SIG-M5 treated with dmso at 0.1 percent for 504 hours (cell line): ENCODE measurements around the gene RTKN2.
"Not testable (repeated sequence)": the region's sequence is repeated elsewhere in the genome, so short reads cannot be mapped to it uniquely, and the experiment has no call there.

Source experiments
- DNase-seq: peaks from one replicate; lab custom pipeline; 2025; ENCODE audit not compliant: unreplicated experiment; lab: John Stamatoyannopoulos, UW

RTKN2 gene

GRCh38 chr10:62268399-62269114 is at the start of gene RTKN2:
TSS of gene RTKN2 (minus strand) at chr10:62268844. CDS start at chr10:62268610, 234 bp downstream.
- DNase-seq = peak; percentile 48

GRCh38 chr10:62317257-62317656 is 48.6 kb upstream of the RTKN2 start:
- DNase-seq = no peak

GRCh38 chr10:62309254-62309653 is 40.6 kb upstream of the RTKN2 start:
- DNase-seq = no peak

- DNase-seq = no peak
Measured at GRCh38 chr10:62308101-62308500, 39.5 kb upstream of the RTKN2 start.

GRCh38 chr10:62307635-62308034 is 39.0 kb upstream of the RTKN2 start:
- DNase-seq = no peak

- no peak for DNase-seq
Measured at GRCh38 chr10:62306663-62307062, 38.0 kb upstream of the RTKN2 start.

GRCh38 chr10:62305813-62306212 is 37.2 kb upstream of the RTKN2 start:
- no peak for DNase-seq

- no peak for DNase-seq
Measured at GRCh38 chr10:62303922-62304321, 35.3 kb upstream of the RTKN2 start.

GRCh38 chr10:62302760-62303159 is 34.1 kb upstream of the RTKN2 start:
- DNase-seq = no peak

GRCh38 chr10:62297857-62298256 is 29.2 kb upstream of the RTKN2 start:
- DNase-seq = no peak

- no peak for DNase-seq
Measured at GRCh38 chr10:62284221-62284620, 15.6 kb upstream of the RTKN2 start.

- DNase-seq = not testable (repeated sequence)
Measured at GRCh38 chr10:62281348-62281747, 12.7 kb upstream of the RTKN2 start.

GRCh38 chr10:62280392-62280791 is 11.7 kb upstream of the RTKN2 start:
- not testable (repeated sequence) for DNase-seq

GRCh38 chr10:62278441-62278910 is 9.8 kb upstream of the RTKN2 start:
- DNase-seq = no peak

- DNase-seq = no peak
Measured at GRCh38 chr10:62277971-62278370, 9.3 kb upstream of the RTKN2 start.

GRCh38 chr10:62270020-62270419 is 1.4 kb upstream of the RTKN2 start:
- no peak for DNase-seq

- no peak for DNase-seq
Measured at GRCh38 chr10:62268027-62268398, 631 bp downstream of the RTKN2 start.

GRCh38 chr10:62266611-62267010 is 2.0 kb downstream of the RTKN2 start:
- no peak for DNase-seq

- DNase-seq = no peak
Measured at GRCh38 chr10:62266147-62266546, 2.5 kb downstream of the RTKN2 start.

GRCh38 chr10:62264702-62265436 is 3.8 kb downstream of the RTKN2 start:
- peak; percentile 50 for DNase-seq

- DNase-seq = no peak
Measured at GRCh38 chr10:62264126-62264525, 4.5 kb downstream of the RTKN2 start.

GRCh38 chr10:62261666-62262065 is 7.0 kb downstream of the RTKN2 start:
- no peak for DNase-seq
